ENCODE measurements around the gene ZNF514. TPM values are rescaled to one million over a fixed set of nuclear protein-coding genes. Genes with fewer than 3 reads are reported as not detected.
A peak's percentile ranks its signal among the peaks of the same experiment; 100 is the strongest.

The ZNF514 gene
- total RNA-seq, 4 donors from 2014 or later, result 8.6 to 22.9 (median 15.7) TPM

DNA sequence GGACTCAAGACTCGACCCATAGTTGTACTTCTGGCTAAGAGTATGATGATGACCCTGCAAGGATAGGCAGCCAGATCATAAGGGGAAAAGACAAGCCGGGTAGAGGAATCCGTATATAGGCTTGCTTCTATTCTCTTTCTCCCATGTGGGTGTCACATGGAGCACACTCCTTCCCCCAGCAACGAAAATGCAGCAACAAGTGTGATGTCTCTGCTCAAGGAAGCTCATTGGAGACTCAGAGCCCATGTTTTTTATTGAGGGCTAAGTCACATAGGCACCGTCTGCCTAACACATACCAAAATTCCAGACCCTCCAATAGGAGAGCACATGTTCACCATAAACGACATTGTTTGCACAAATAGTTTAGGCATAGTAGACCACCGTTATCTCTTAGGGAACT is 12.3 kb upstream of the ZNF514 start:
- 80% methylated on average over 2 to 7 of the region's 7 CpGs for WGBS, 2 donors (ENCODE audit: low coverage in 1 of 2)
- intact Hi-C loops (cut with DNase I; ENCODE audit: low total_unique reads), result no loop called here
- Histone ChIP-seq H3K27ac (no peak overlapping the region), H3K9me3 (no peaks in the 10 kb centered on the region), H3K27me3 (no peaks in the 10 kb centered on the region), H3K36me3 (no peaks in the 10 kb centered on the region), H3K4me1 (no peaks in the 10 kb centered on the region), H3K4me3 (no peak overlapping the region)
- TF ChIP-seq EP300 (IDR thresholded peaks at IDR 0.05; ENCODE audit: low read depth) (no peak), POLR2A (IDR thresholded peaks at IDR 0.05) (no peak), POLR2AphosphoS5 (IDR thresholded peaks at IDR 0.05) (no peak), CTCF (IDR thresholded peaks at IDR 0.05) (no peak)
- in situ Hi-C loops (cut with MboI; ENCODE audit: low pct_ligation_motif_present in 1 of 4, low pct_unique_long_range_greater_than_20kb in 1 of 4, low sequenced_read_pairs in 3 of 4), result no loop called here
- DNase-seq, result no peak

DNA sequence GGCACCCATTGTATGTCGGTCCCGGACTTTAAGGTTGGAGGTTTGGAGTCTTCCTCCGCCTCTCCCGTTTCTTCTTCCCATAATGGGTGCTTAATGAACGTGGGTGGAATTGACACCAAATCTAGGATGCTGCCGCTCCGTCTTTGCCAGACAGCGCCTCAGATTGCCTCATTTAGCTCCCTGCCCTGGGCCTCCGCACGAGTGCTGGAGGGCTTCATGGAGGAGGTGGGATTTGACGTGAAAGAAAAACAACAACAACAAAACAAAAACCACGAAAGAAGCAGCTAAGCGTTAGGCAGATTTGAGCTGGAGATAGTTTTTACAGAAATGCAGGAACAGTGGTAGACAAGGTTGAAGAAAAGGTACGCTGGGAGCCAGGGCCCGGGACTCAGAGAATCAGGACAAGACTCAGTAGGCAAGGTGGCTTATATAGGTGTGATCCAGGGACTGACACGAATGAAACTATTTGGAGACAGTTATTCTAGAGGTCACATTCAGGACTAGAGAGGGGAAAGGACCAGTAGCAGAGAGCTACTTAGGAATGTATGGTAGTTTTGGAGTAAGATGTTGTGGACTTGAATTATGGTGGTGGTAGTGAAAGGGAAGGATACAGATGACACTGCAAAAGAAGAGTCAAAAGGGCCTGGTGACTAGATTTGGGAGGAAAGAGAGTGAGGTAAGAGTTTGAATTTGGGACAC is 6.6 kb upstream of the ZNF514 start:
- Histone ChIP-seq H3K36me3 (no peaks in the 10 kb centered on the region), H3K27me3 (no peaks in the 10 kb centered on the region), H3K27ac (peak overlapping the region; percentile 87 to 96 (median 88)), H3K9me3 (no peaks in the 10 kb centered on the region), H3K4me3 (peak overlapping the region; percentile 61 to 94 (median 68)), H3K4me1 (peaks cover 7 to 19% (median 19%) of the 10 kb centered on the region in 4 donors)
- intact Hi-C loops (cut with DNase I; ENCODE audit: low total_unique reads), result no loop called here
- no peak for TF ChIP-seq CTCF (IDR thresholded peaks at IDR 0.05)
- TF ChIP-seq POLR2A (IDR thresholded peaks at IDR 0.05), result no peak
- no peak for TF ChIP-seq EP300 (IDR thresholded peaks at IDR 0.05; ENCODE audit: low read depth)
- TF ChIP-seq POLR2AphosphoS5 (IDR thresholded peaks at IDR 0.05), result no peak
- WGBS, 2 donors (ENCODE audit: low coverage in 1 of 2), result 7 to 14% methylated on average over 11 to 16 of the region's 16 CpGs
- DNase-seq, result no peak
- in situ Hi-C loops (cut with MboI; ENCODE audit: low pct_ligation_motif_present in 1 of 4, low pct_unique_long_range_greater_than_20kb in 1 of 4, low sequenced_read_pairs in 3 of 4), result no loop called here

GRCh38 chr2:95165371-95166064 is 5.9 kb upstream of the ZNF514 start, which contains the start of gene ZNF2:
TSS of gene ZNF2 (plus strand) at chr2:95165809. CDS start at chr2:95176227, 10,418 bp downstream.
- peak within 1 kb of the TSS; percentile 87 to 96 (median 88) for H3K27ac ChIP-seq
- 1% methylated on average over 42 of the region's 56 CpGs; no CpG with 5 or more reads in 1 of the 2 donors for WGBS, 2 donors (ENCODE audit: low coverage in 1 of 2)
- peak; percentile 99 for DNase-seq
- no peaks in the 10 kb centered on the region for H3K9me3 ChIP-seq
- H3K4me3 ChIP-seq, result peak within 1 kb of the TSS; percentile 61 to 94 (median 68)
- H3K36me3 ChIP-seq, result no peaks in the 10 kb centered on the region
- no peaks in the 10 kb centered on the region for H3K27me3 ChIP-seq
- in situ Hi-C loops (cut with MboI; ENCODE audit: low pct_ligation_motif_present in 1 of 4, low pct_unique_long_range_greater_than_20kb in 1 of 4, low sequenced_read_pairs in 3 of 4) (no loop called here), intact Hi-C loops (cut with DNase I; ENCODE audit: low total_unique reads) (no loop called here)
- peaks cover 7 to 19% (median 19%) of the 10 kb centered on the region in 4 donors for H3K4me1 ChIP-seq
- TF ChIP-seq POLR2A (IDR thresholded peaks at IDR 0.05) (peak; percentile 80), POLR2AphosphoS5 (IDR thresholded peaks at IDR 0.05) (peak; percentile 83 to 89 (median 87)), EP300 (IDR thresholded peaks at IDR 0.05; ENCODE audit: low read depth) (no peak), CTCF (IDR thresholded peaks at IDR 0.05) (no peak)

- H3K27me3 ChIP-seq, result no peaks in the 10 kb centered on the region
- no peaks in the 10 kb centered on the region for H3K36me3 ChIP-seq
- H3K4me3 ChIP-seq, result peak overlapping the region; percentile 61 to 94 (median 68)
- H3K9me3 ChIP-seq, result no peaks in the 10 kb centered on the region
- in situ Hi-C loops (cut with MboI; ENCODE audit: low pct_ligation_motif_present in 1 of 4, low pct_unique_long_range_greater_than_20kb in 1 of 4, low sequenced_read_pairs in 3 of 4), result no loop called here
- H3K4me1 ChIP-seq, result peaks cover 7 to 22% (median 20%) of the 10 kb centered on the region in 4 donors
- peak overlapping the region; percentile 87 to 96 (median 88) for H3K27ac ChIP-seq
- DNase-seq, result no peak
- 0 to 4% methylated on average over 4 to 9 of the region's 9 CpGs for WGBS, 2 donors (ENCODE audit: low coverage in 1 of 2)
- intact Hi-C loops (cut with DNase I; ENCODE audit: low total_unique reads), result no loop called here
- TF ChIP-seq CTCF (IDR thresholded peaks at IDR 0.05) (no peak), POLR2A (IDR thresholded peaks at IDR 0.05) (no peak), EP300 (IDR thresholded peaks at IDR 0.05; ENCODE audit: low read depth) (no peak), POLR2AphosphoS5 (IDR thresholded peaks at IDR 0.05) (no peak)
Measured at GRCh38 chr2:95165030-95165370, 5.4 kb upstream of the ZNF514 start.
